Kidney (tissue), 14 donors: ENCODE results near the gene TTC33. TPM values are rescaled to one million over a fixed set of nuclear protein-coding genes. Genes with fewer than 3 reads are reported as not detected.
"Not testable (repeated sequence)": the region's sequence is repeated elsewhere in the genome, so short reads cannot be mapped to it uniquely, and the experiment has no call there.

Experiments used
- DNase-seq, 5 donors: peaks; one replicate each; pipeline ENCODE4 v3.0.0-alpha.2; 2013 to 2020
- FAIRE-seq: peaks from 2 replicates; lab custom pipeline; 2012; peaks lifted over from hg19 to GRCh38; lab: Jason Lieb, UNC
- H3K27ac ChIP-seq, 2 donors: one replicate each; pipeline ENCODE4 v1.7.0; 2013; ENCODE audit warnings: low read depth in 2 of 2, low read length in 2 of 2, inconsistent platforms in 1 of 2
- H3K27me3 ChIP-seq: one replicate; pipeline ENCODE4 v1.7.1; 2013; ENCODE audit warnings: low read length, inconsistent platforms; ENCODE audit not compliant: control insufficient read depth, insufficient read depth
- H3K36me3 ChIP-seq, 3 donors: one replicate each; pipeline versions ENCODE4 v1.7.0 to v1.7.1; 2013; ENCODE audit warnings: low read length in 3 of 3, control low read depth in 1 of 3, inconsistent platforms in 1 of 3; ENCODE audit not compliant: insufficient read depth in 3 of 3, control insufficient read depth in 2 of 3
- H3K4me1 ChIP-seq, 3 donors: one replicate each; pipeline versions ENCODE4 v1.7.0 to v1.7.1; 2013; ENCODE audit warnings: low read length in 3 of 3, inconsistent platforms in 1 of 3, low read depth in 1 of 3; ENCODE audit not compliant: control insufficient read depth in 2 of 3, insufficient read depth in 2 of 3
- H3K4me3 ChIP-seq, 3 donors: one replicate each; pipeline versions ENCODE4 v1.7.0 to v1.8.1; 2013; ENCODE audit warnings: low read length in 3 of 3, control low read depth in 1 of 3, inconsistent platforms in 1 of 3
- H3K9ac ChIP-seq, 3 donors: one replicate each; pipeline versions ENCODE4 v1.7.0 to v1.7.1; 2013; ENCODE audit warnings: low read length in 3 of 3, control low read depth in 1 of 3, inconsistent platforms in 1 of 3
- H3K9me3 ChIP-seq, 3 donors: one replicate each; pipeline versions ENCODE4 v1.7.0 to v1.7.1; 2013; ENCODE audit warnings: low read length in 3 of 3, control low read depth in 1 of 3, inconsistent platforms in 1 of 3; ENCODE audit not compliant: control insufficient read depth in 2 of 3, insufficient read depth in 1 of 3
- intact Hi-C: fragments of 100-400 bp; cut with DNase I; formaldehyde crosslinking; loops from one replicate; pipeline ENCODE4 v1.11.1; 2022
- polyA plus RNA-seq: library from polyadenylated mRNA; stranded (reverse); fragments of 350-450 nt; fragmentation: Illumina TruSeq; extraction: RNeasy Lipid Tissue Mini Kit (QIAGEN cat#74804); gene quantifications from one replicate; pipeline ENCODE4 v1.2.3, GENCODE V29; 2014; ENCODE audit warnings: low read depth, low replicate concordance; ENCODE audit not compliant: insufficient read depth
- total RNA-seq: library from RNA; stranded (reverse); fragmentation: NEBNext Ultra II Directional; extraction: Animal tissue kit (Norgen Biotek cat#: 25700); gene quantifications from one replicate; pipeline ENCODE4 v1.2.1, GENCODE V29; 2021
- TF ChIP-seq, protein P1 (sequence below): IDR thresholded peaks from 3 replicates; pipeline ENCODE4 v1.5.1; 2012; ENCODE audit warnings: mild to moderate bottlenecking, moderate library complexity, borderline replicate concordance; ENCODE audit not compliant: insufficient read depth; ENCODE audit errors: extremely low read depth
- donor health status: control.
- donor health status: control.
- donor health status: control.
- donor health status: control.
- donor health status: control.
- donor health status: DM: yes; HTN: yes; CAD: no.
- donor health status: Normal renal cell carcinoma (clear cell type).

Gene TTC33
- total and polyA plus RNA-seq, 2 donors from 2014 or later = 7.1 to 20.1 TPM

DNA sequence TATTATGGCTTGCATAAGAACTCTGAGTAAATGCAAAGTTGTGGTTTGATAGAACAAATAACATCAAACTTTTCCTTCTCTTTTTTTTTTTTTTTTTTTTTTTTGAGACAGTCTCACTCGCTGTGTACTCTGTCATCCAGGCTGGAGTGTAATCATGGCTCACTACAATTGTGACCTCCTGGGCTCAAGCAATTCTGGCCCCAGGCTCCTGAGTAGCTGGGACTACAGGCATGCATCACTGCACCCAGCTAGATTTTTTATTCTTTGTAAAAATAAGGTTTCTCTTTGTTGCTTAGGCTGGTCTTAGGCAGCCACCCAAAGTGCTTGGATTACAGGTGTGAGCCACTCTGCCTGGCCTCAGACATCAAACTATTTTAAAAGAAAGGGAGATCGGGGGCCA lies 95.0 kb downstream of the TTC33 start:
- FAIRE-seq = no peak
- no peaks in the 10 kb centered on the region for H3K4me1 ChIP-seq
- no peak overlapping the region for H3K4me3 ChIP-seq
- H3K27me3 ChIP-seq = no peaks in the 10 kb centered on the region
- H3K36me3 ChIP-seq = no peaks in the 10 kb centered on the region
- intact Hi-C loops = no loop called here
- no peak overlapping the region for H3K9ac ChIP-seq
- no peaks in the 10 kb centered on the region for H3K9me3 ChIP-seq
- TF ChIP-seq, protein P1, sequence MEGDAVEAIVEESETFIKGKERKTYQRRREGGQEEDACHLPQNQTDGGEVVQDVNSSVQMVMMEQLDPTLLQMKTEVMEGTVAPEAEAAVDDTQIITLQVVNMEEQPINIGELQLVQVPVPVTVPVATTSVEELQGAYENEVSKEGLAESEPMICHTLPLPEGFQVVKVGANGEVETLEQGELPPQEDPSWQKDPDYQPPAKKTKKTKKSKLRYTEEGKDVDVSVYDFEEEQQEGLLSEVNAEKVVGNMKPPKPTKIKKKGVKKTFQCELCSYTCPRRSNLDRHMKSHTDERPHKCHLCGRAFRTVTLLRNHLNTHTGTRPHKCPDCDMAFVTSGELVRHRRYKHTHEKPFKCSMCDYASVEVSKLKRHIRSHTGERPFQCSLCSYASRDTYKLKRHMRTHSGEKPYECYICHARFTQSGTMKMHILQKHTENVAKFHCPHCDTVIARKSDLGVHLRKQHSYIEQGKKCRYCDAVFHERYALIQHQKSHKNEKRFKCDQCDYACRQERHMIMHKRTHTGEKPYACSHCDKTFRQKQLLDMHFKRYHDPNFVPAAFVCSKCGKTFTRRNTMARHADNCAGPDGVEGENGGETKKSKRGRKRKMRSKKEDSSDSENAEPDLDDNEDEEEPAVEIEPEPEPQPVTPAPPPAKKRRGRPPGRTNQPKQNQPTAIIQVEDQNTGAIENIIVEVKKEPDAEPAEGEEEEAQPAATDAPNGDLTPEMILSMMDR = no peak
- no peak overlapping the region for H3K27ac ChIP-seq
- no peak for DNase-seq

DNA sequence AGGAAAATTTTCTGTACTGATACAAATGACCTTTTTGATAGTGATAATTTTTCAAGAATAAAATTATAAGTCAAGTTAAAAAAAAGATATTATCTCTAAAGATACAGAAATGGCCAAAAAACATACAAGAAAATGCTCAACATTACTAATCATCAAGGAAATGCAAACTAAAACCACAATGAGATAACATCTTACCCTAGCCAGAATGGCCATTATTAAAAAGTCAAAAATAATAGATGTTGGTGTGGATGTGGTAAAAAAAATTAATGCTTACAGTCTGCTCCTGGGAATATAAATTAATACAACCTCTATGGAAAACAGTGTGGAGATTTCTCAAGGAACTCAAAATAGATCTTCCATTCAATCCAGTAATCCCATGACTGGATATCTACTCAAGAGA lies 99.0 kb downstream of the TTC33 start:
- intact Hi-C loops = no loop called here
- no peaks in the 10 kb centered on the region for H3K36me3 ChIP-seq
- no peak overlapping the region for H3K9ac ChIP-seq
- no peak for DNase-seq
- H3K4me3 ChIP-seq = no peak overlapping the region
- peak; percentile 76 for FAIRE-seq
- TF ChIP-seq, protein P1 = no peak
- no peaks in the 10 kb centered on the region for H3K27me3 ChIP-seq
- no peak overlapping the region for H3K27ac ChIP-seq
- H3K9me3 ChIP-seq = no peaks in the 10 kb centered on the region
- H3K4me1 ChIP-seq = no peaks in the 10 kb centered on the region

DNA sequence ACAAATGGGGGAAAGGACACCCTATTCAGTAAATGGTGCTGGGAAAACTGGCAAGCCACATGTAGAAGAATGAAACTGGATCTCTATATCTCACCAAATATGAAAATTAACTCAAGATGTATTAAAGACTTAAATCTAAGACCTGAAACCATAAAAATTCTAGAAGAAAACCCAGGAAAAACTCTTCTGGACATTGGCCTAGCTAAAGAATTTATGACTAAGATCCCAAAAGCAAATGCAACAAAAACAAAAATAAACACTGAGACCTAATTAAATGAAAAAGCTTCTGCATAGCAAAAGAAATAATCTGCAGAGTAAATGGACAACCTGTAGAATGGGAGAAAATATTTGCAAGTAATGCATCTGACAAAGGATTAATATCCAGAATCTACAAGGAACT lies 99.7 kb downstream of the TTC33 start:
- H3K4me1 ChIP-seq, H3K9ac ChIP-seq, FAIRE-seq, H3K9me3 ChIP-seq, H3K4me3 ChIP-seq, DNase-seq, H3K36me3 ChIP-seq, intact Hi-C loops, H3K27ac ChIP-seq, H3K27me3 ChIP-seq: not testable (repeated sequence)

DNA sequence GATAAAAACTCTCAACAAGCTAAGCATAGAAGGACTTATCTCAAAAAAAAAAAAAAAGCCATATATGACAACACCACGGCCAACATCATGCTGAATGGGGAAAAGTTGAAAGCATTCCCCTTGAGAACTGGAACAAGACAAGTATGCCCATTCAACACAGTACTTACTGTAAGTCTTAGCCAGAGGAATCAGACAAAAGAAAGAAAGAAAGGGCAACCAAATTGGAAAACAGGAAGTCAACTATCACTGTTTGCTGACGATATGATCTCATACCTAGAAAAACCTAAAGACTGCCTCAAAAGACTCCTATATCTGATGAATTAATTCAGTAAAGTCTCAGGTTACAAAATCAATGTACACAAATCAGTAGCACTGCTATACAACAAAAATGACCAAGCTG lies 100.6 kb downstream of the TTC33 start:
- H3K9ac ChIP-seq = no peak overlapping the region
- H3K4me3 ChIP-seq = no peak overlapping the region
- FAIRE-seq (no peak), DNase-seq (no peak)
- no peaks in the 10 kb centered on the region for H3K4me1 ChIP-seq
- H3K27ac ChIP-seq = no peak overlapping the region
- no peaks in the 10 kb centered on the region for H3K27me3 ChIP-seq
- intact Hi-C loops = no loop called here
- TF ChIP-seq, protein P1 = no peak
- no peaks in the 10 kb centered on the region for H3K36me3 ChIP-seq
- no peaks in the 10 kb centered on the region for H3K9me3 ChIP-seq
